Tibial nerve (tissue), 4 donors: ENCODE measurements around the gene TBC1D22A.

Source experiments
- CTCF ChIP-seq, 5 experiments: fragments of 200-600 bp in 3 of 5; fragments of 450-650 bp in 2 of 5; sonication (generic) in 3 of 5; IDR thresholded peaks; one replicate each; pipeline ENCODE4 v1.5.1; 2016 to 2019; ENCODE audit warnings: antibody characterized with exemption in 5 of 5, mild to moderate bottlenecking in 3 of 5, moderate library complexity in 2 of 5
- EP300 ChIP-seq, 2 donors: sonication (generic); formaldehyde crosslinking; IDR thresholded peaks; one replicate each; pipeline ENCODE4 v1.6.1; 2017; ENCODE audit warnings: antibody characterized with exemption in 2 of 2, mild to moderate bottlenecking in 1 of 2
- POLR2A ChIP-seq, 2 donors: fragments of 450-650 bp; IDR thresholded peaks; one replicate each; pipeline ENCODE4 v1.6.1; 2017; ENCODE audit warnings: antibody characterized with exemption in 2 of 2, mild to moderate bottlenecking in 2 of 2, moderate library complexity in 2 of 2

- TF ChIP-seq CTCF (IDR thresholded peaks at IDR 0.05) (no peak), POLR2A (IDR thresholded peaks at IDR 0.05) (no peak), EP300 (IDR thresholded peaks at IDR 0.05) (no peak)
These were observed 12.0 kb upstream of the TBC1D22A start for GRCh38 chr22:46750530-46750800.
